GM19468 (cell line): ENCODE results near the gene ANKRD11.
A peak's percentile ranks its signal among the peaks of the same experiment; 100 is the strongest.
"Not testable (repeated sequence)": the region's sequence is repeated elsewhere in the genome, so short reads cannot be mapped to it uniquely, and the experiment has no call there.

Experiments
- ATAC-seq: cut with Tn5 transposase; IDR thresholded peaks from one replicate; pipeline ENCODE4 v1.9.1; 2021; ENCODE audit warnings: mild to moderate bottlenecking, moderate library complexity, moderate number of reproducible peaks; ENCODE audit not compliant: unreplicated experiment; ENCODE audit errors: extremely low read depth

Gene ANKRD11

DNA sequence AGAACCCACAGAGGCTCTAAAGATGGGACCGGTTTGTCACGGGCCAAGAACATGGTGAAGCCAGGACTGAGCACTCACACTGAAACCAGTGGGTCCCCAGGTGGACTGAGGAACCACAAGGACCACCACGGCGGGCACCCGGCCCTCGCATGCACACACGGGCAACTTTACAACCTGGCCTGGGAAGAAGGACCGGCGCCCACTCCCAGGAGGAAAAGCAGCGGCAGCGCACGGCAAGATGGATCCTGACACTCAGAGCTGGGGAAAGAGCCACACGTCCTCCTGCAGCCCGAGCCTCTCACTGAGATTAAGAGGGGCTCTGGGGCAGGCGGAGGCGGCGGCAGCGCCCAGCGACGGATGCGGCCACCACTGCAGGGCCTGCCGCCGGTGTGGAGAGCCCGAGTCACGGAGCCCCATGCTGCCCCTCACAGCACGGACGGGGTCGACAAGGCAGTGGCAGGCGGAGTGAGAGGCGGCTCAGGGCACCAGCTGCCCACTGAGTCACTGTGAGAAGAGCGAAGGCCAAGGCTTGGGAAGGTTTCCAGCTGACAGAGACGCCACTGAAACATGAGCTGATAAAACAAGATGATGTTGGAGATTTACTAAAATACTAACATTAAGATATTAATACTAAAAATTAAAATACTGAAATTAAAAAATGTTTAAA, 118.3 kb downstream of the ANKRD11 start:
- ATAC-seq: no peak

DNA sequence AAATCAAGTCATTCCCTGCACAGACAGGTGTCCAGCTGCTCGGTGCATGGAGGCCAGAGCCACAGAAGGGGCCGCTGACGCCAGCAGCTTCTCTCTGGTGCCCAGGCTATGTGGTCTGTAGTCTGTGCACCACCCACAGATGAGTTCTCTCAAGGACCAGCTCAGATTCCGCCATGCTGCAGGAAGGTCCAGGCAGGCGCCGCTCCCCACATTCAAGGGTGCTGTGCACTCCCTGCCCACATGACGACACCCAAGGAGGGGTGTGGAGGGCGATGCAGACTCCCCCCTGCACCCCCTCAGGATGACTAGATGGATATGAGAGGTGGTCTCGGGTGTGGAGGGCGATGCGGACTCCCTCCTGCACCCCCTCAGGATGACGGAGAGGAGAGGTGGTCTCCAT, 119.0 kb downstream of the ANKRD11 start:
- ATAC-seq: no peak

DNA sequence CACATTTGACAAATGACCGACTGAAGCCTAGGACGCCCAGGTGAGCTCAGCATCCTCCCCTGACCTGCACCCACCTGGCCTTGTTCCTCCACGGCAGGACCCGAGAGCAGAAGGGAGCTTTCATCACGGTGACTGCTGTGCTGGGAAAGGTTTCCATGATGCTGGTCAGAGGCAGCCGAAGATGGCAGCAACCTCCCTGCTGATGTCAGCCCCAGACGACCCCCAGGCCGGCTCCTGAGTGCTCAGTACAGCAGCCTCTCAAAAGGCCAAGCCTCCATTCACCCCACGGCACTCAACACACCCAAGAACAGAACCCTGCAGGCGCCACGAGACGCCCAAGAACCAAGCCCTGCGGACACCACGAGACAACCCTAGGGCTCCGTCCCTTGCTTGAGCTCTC, 119.8 kb downstream of the ANKRD11 start:
- ATAC-seq: no peak

DNA sequence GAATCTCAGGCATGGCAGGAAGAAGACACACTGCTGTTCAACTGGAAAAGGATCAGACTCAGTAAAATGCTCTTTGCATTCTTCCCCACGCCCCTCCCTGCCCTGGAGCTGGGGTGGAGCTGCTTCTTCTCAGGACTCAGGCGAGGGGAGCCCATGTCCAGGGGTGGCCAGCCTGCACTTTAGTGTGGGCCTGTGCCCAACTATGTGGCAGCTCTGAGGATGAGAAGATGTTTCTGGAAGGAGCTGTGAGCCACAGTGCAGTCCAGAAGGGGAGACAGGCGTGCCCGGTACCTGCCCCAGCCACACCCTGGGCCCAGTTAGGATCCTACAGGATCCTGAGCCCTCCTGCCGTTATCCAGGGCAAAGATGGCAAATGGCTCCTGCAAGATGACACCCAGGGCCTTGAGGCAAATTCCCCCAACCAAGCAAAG, 120.3 kb downstream of the ANKRD11 start:
- no peak for ATAC-seq

DNA sequence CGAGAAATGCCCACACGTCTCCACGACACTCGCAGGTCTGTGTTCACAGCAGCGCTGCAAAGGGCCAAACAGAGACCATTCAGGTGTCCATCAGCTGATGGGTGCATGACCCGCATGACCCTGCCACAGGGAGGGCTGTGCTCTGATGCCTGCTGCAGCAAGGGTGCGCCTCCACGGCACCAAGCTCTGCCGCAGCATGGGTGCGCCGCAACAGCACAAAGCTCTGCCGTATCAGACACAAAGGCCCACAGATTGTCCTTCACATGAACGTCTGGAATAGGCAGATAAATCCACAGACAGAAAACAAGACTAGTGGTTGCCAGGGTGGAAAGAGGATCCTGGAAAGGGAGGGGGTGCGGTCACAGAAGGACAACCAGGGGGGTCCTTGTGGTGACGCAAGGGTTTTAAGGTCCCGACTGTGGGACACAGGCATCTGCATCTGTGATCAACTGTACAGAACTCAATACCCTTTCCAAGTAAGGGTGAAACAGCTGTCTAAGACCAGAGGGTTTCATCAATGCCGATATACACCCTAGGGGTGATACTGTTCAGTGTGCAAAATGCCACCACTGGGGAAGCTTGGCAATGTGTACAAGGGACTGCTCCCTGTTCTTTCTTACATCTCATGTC, 121.0 kb downstream of the ANKRD11 start:
- no peak for ATAC-seq

DNA sequence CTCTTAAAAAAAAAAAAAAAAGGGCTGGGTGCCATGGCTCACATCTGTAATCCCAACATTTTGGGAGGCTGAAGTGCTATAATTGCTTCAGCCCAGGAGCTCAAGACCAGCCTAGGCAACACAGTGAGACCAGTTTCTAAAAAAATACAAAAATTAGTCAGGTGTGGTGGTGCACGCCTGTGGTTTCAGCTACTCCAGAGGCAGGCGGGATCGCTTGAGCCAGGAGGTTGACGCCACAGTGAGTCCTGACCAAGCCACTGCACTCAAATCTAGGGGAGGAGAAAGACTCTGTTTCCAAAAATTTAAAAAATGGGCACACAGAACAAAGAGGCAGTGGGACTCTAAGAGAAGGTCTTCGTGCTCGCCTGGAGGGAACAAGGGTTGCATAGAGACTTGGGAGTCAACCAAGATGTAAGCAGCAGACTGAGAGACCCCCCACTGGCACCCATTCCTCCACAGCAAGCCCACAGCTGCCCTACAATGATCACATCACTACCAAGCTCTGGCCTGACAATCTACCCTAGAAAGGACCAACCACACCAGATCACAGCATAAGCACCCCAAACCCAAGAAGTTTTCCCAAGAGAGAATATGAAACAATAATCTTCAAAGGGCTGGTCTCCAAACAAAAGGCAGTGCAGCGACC, 121.6 kb downstream of the ANKRD11 start:
- ATAC-seq: no peak

DNA sequence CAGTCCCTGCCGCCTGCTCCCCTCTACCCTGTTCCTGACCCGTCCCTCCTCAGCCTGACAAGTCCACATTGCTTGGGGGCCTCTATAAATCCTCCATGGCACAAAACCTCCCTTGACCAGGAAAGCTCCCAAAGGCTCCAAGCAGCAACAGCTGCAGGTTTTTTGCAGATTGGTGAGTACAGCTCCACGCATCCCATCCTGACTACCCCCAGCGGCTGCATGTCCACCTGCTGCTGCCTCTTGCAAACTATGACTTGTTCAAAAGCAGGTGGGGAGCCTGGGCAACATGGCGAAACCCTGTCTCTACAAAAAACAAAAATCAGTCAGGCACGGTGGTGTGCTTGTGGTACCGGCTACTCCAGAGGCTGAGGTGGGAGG, 122.8 kb downstream of the ANKRD11 start:
- ATAC-seq: no peak

DNA sequence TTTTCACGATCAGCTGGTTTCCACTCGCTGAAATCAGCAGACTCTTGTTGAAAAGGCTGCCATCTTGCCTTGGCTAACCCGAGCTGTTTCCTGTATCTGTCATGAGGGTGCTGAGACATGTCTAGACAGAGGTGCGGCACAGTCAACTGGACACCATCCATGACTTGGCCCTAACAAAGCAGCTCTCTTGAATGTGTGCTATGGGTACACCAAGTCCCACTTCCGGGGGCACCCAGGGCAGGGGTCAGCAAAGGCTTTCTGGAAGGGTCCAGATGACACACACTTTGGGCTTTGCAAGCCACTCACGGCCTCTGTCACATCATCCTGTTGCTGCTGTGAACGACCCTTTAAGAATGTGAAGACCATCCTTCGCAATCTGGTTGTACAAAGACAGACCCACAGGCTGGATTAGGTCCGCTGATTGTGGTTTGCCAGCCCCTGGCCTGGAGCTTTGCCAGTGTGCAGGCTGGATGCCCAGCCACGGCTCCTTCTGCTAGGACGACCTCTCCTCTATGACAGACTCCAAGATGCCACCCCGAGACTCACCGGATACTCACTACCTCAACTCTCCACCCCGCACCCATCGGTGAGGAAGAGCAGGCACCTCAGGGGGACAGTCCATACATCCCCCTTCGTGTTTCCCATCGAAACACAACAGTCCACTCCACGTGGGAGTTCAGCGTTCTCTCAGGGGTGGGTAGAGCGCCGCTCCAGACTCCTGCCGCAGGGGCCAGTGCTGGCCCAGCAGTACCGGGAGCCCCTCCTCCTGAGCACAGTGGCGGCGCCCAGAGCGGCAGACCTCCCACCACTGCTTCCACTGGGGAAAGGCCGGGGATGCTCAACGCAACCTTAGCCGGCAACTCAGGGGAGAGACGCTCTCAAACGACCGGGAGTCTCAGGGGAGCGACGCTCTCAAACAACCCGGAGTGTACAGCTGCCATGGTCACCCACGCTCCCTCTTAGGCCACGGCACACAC, 123.5 kb downstream of the ANKRD11 start:
- no peak for ATAC-seq

DNA sequence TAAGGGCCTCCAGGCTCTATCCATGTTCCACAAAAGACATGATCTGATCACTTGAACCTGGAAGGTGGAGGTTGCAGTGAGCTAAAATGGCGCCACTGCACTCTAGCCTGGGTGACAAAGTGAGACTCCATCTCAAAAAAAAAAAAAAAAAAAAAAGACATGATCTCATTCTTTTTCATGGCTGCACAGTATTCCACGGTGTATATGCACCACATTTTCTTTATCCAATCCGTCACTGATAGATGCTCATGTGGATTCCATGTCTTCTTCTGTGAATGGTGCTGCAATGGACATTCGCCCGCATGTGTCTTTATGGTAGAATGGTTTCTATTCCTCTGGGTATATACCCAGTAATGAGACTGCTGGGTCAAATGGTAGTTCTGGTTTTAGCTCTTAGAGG, 124.4 kb downstream of the ANKRD11 start:
- no peak for ATAC-seq

DNA sequence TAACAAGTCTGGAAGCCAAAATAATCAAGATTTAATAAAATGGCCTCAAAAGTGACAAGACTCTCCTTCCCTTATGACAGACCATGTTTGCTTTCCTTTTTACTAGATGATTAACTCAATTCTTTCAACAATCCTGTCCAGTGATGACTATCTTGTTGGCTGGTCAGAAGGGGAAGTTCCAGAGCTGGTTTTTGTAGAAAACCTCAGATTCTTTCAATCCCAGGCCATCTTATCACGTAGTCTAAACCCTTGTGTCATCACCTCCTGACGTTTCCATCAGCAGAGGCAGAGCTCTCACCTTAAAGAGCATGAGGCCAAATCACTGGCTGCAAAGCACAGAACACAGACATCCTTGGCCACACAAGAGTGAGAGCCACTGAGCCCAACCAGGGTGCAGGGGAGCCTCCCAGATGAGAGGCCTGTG, 125.3 kb downstream of the ANKRD11 start:
- no peak for ATAC-seq

DNA sequence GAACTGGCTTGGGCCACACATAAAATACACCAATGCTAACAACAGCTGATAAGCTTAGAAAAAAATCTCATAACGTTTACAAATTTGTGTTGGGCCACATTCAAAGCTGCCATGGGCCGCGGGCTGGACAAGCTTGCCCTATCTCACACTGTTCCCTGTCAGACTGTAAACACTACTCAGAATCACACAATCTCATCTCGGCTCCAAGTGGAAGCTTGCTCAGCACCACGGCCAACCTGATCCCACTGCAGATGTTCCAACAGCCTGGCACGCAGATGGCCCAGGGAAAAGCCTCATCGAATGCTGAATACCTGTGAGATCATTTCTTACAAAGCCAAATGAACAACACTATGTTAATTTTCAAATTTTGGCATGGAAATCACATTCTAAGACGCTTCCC, 125.8 kb downstream of the ANKRD11 start:
- ATAC-seq: no peak

DNA sequence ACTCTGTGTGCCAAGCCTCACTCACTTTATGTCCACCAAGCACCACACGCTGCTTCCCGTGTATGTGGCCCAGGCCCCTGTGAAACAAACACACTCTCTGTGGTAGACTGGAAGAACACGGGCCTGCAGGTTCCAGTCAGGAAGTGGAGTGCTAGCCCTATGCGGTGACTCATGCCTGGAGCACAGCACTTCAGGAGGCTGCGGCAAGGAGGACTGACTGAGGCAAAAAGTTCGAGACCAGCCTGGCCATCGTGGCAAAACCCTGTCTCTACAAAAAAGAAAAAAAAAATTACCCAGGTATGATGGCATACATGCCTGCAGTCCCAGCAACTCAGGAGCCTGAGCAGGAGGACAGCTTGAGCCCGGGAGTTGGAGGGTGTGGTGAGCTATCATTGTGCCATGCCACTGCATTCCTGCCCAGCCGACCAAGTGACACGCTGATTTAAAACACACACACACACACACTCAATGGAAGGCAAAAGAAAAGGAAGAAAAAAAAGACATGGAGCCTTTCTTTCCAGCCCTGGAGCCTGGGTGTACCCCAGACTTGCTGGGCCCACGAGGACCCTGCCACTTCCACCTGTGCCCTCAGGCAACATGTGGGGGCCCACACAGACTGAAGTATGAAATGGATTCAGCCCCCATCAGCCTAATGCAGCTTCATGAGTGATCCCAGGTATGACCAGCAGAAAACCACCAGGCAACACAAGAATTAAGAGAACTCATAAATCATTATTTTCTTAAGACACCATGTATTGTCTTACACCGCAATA, 126.6 kb downstream of the ANKRD11 start:
- no peak for ATAC-seq

DNA sequence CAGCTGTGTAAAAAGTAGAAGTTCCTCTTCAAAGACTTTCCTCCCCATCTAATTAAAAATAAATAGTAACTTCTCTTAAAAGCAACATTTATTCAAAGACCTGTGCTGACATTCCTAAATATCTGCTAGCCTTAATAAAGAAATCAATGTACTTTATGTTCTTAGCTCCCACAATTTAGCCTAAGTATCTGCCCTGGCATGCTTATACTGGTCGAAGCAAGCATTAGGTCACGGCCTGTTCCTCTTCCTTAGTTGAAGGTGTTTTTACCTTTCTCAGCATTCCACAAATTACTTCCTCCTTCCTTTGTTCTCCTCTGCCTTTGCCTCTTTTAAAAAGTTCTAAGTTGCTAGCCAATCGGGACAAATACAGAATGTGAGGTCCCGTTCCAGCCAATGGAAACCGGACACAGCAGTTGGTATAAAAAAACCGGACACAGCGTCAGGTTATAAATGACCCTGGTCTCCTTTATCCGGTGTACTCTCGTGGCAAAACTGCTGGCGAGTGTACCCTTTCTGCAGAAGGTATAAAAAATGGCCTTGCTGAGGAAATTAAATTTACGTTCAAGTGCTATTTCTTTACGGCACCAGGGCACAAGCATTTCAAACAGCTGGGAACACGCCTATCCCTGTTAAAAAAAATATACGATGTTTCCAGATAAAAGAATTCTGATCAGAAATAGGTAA, 127.7 kb downstream of the ANKRD11 start:
- ATAC-seq: not testable (repeated sequence)

DNA sequence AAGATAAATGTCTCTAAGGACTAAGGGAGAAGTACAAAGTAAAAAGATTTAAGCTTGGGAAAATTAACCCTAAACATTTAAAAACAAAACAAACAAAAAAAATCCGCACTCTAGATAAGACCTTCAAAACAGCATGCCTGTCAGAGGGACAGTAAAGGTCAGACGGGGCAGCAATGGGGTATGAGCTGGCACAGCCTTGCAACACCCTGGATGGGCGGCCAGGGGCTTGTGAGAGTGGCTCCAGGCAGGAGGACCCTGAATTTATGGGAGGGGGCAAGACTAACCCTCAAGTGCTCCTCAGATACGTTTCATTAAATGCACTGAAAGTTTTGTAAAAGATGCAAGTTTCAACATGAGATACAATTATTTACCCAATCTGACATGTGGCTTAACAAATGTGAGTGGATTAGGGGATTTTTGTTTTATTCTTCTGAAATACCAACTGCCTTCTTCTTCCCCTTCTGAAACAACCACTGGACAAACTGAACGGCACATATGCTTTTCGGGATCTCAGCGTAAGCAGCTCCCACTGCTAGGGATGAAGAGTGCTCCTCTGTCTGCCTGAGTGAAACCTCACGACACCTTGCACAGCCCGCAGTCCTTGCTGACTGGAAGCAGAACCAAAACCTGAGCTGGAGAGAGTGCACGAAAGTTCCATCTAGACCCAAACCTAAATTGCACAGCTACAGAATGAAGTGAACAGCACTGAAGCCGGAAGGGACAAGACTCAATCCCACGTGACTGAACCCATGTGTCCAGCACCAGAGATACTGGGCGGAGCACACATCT, 128.4 kb downstream of the ANKRD11 start:
- ATAC-seq: peak; percentile 38

DNA sequence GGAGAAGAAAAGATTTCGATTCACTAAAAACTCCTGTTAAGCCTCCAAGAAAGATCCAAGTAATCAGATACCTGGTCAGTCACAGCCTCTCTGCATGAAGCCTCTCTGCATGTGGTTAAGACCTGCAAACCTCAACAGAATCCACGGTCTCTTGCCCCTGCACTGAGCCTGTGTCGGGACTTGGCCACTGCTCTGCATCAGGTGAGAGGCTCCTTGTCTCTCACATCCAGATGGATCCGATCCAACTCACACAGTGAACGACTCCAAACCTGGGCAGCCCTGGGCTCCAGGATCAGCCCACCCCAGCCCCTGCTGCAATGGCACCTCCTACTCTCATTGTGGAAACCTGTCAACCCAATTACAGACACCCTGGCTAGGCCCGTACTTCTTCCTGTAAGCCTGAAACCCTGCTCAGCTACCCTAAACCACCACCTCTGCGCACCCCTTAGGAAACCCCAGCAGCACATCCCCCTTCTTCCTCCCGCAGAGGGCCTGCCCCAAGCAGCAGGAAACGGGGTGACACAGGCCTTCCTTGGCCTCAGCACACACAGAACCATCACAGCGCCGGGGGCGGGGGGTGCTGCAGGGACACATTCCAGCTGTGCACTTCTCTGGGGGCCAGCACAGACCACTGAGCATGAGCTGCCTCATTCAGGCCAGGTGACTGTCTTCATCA, 129.5 kb downstream of the ANKRD11 start:
- ATAC-seq: no peak

DNA sequence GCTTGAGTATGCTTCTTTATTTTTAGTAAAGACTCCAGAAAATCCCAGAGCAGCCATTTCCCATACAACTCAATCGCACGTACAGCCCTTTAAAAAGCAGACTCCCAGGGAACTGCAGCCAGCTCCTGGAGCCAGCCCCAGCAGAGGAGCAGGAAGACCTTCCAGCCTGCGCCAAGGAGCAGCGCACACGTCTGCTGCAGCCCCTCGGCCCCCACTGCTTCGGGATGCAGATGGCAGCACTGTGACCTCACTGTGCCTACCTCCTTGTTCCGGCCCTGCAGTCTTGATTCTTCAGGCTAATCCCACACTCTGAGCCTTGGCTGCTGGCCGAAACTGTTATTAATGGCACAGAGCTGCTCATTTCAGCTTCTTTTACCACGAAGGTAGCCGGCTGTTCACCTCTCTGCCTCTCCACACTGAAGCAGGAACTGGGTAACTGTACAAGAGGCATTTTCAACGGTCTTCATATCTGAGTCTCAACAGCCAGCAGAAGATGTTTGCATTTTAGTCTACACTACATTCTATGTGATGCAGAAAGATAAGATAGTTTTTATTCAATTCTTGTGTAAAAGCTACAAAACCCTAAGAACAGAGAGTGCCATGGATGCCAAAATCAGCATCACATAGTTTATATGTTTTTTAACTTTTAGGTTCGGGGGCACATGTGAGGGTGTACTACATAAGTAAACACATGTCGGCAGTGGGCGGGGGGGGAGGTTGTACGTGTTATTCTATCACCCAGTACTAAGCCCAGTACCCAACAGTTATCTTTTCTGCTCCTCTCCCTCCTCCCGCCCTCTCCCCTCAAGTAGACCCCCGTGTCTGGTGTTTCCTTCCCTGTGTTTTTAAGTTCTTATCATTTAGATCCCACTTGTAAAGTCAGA, 130.9 kb downstream of the ANKRD11 start:
- ATAC-seq: no peak
